K562 (cell line): Measurements from ENCODE around the gene PDZRN3. TPM values are rescaled to one million over a fixed set of nuclear protein-coding genes. Genes with fewer than 3 reads are reported as not detected.

Source experiments
- ATAC-seq: fragments of 200-7000 bp; cut with Tn5 transposase; 3 replicates; pipeline ENCODE4 v1.9.1; 2020; ENCODE audit warnings: moderate library complexity
- BruUV-seq: library from RNA; stranded (reverse); fragments of 400-500 nt; replicated peaks from 2 replicates; lab custom pipeline; 2021; lab: Mats Ljungman, UMichigan
- CTCF ChIA-PET: fragments of 300-600 bp; formaldehyde crosslinking; extraction: SDS; loops from one replicate; lab custom pipeline; 2021; ENCODE audit warnings: low intra/inter-chr PET ratio; lab: Yijun Ruan, JAX
- POLR2A ChIA-PET: fragments of 300-600, 350-650 bp; sonication (Branson Sonifier 250); formaldehyde crosslinking; extraction: SDS; loops from one replicate; lab custom pipeline; 2021; ENCODE audit warnings: antibody characterized with exemption, inconsistent platforms; lab: Yijun Ruan, JAX
- DNase-seq, 4 experiments: peaks; one replicate each; pipeline versions ENCODE4 v3.0.0 to v3.0.0-alpha.2; 2011 to 2018; ENCODE audit warnings: low spot score in 3 of 4, mixed read lengths in 3 of 4; ENCODE audit errors: extremely low read depth in 1 of 4
- FAIRE-seq: peaks from 2 replicates; lab custom pipeline; 2011; peaks lifted over from hg19 to GRCh38; lab: Jason Lieb, UNC
- H2AFZ ChIP-seq: 2 replicates; pipeline ENCODE4 v1.6.0; 2011; ENCODE audit warnings: low read depth, low read length, control low read depth, inconsistent platforms
- H3K27ac ChIP-seq: fragments of 200-600 bp; 3 replicates; pipeline ENCODE4 v1.8.0; 2011; ENCODE audit warnings: low read depth, mild to moderate bottlenecking, control low read depth, inconsistent platforms, low read length, moderate library complexity, mixed read lengths; ENCODE audit errors: extremely low read depth
- H3K27me3 ChIP-seq, 2 experiments: fragments of 300-600 bp in 1 of 2; 2 replicates in 1 of 2; 3 replicates in 1 of 2; pipeline versions ENCODE4 v1.6.0 to v1.8.0; 2011; ENCODE audit warnings: inconsistent platforms in 2 of 2, low read length in 2 of 2, mild to moderate bottlenecking in 1 of 2, mixed read lengths in 1 of 2, moderate library complexity in 1 of 2; ENCODE audit not compliant: control insufficient read depth in 2 of 2, insufficient read depth in 2 of 2
- H3K36me3 ChIP-seq: fragments of 300-600 bp; 3 replicates; pipeline ENCODE4 v1.8.0; 2011; ENCODE audit warnings: mild to moderate bottlenecking, low read length, inconsistent platforms; ENCODE audit not compliant: control insufficient read depth, insufficient read depth
- H3K4me1 ChIP-seq, 2 experiments: fragments of 200-600 bp in 1 of 2; replicated peaks in 1 of 2; 2 replicates in 1 of 2; 3 replicates in 1 of 2; pipeline versions ENCODE4 v1.5.1 to v1.8.0; 2011; ENCODE audit warnings: inconsistent platforms in 2 of 2, low read length in 2 of 2, mild to moderate bottlenecking in 1 of 2, mixed read lengths in 1 of 2, moderate library complexity in 1 of 2; ENCODE audit not compliant: control insufficient read depth in 2 of 2, insufficient read depth in 2 of 2
- H3K4me2 ChIP-seq: 2 replicates; pipeline ENCODE4 v1.6.1; 2011; ENCODE audit warnings: low read length, control low read depth, inconsistent platforms, mixed read lengths; ENCODE audit not compliant: insufficient read depth
- H3K4me3 ChIP-seq: fragments of 200-600 bp; sonication (generic), shearing (Covaris generic); 2 replicates; pipeline ENCODE4 v1.5.1; 2016; ENCODE audit warnings: control low read depth, inconsistent platforms
- H3K79me2 ChIP-seq: fragments of 200-600 bp; 3 replicates; pipeline ENCODE4 v1.8.0; 2011; ENCODE audit warnings: low read length, inconsistent platforms; ENCODE audit not compliant: control insufficient read depth, insufficient read depth
- H3K9ac ChIP-seq, 2 experiments: 2 replicates each; pipeline versions ENCODE4 v1.6.0 to v1.6.1; 2011; ENCODE audit warnings: low read depth in 2 of 2, low read length in 2 of 2, control low read depth in 1 of 2, inconsistent platforms in 1 of 2, mild to moderate bottlenecking in 1 of 2, mixed read lengths in 1 of 2; ENCODE audit not compliant: insufficient read depth in 1 of 2
- H3K9me1 ChIP-seq: one replicate; pipeline ENCODE4 v1.6.0; 2011; ENCODE audit warnings: inconsistent platforms, mild to moderate bottlenecking, low read length, moderate library complexity; ENCODE audit not compliant: control insufficient read depth, insufficient read depth
- H3K9me3 ChIP-seq: replicated peaks from 2 replicates; pipeline ENCODE4 v1.5.1; 2011; ENCODE audit warnings: low read depth, low read length, inconsistent platforms; ENCODE audit not compliant: control insufficient read depth, insufficient read depth
- H4K20me1 ChIP-seq: replicated peaks from 2 replicates; pipeline ENCODE4 v1.6.1; 2011; ENCODE audit warnings: low read length, inconsistent platforms, mixed read lengths; ENCODE audit not compliant: control insufficient read depth, insufficient read depth
- CBX1 ChIP-seq: sonication (generic); IDR thresholded peaks from 2 replicates; pipeline ENCODE4 v1.6.1; 2016; ENCODE audit warnings: antibody characterized with exemption, low read depth, mild to moderate bottlenecking
- CREBBP ChIP-seq: IDR thresholded peaks from one replicate; pipeline ENCODE4 v1.6.1; 2012; ENCODE audit warnings: low read depth, mild to moderate bottlenecking, control low read depth, inconsistent platforms, low read length
- IRF2 ChIP-seq: sonication (generic); formaldehyde crosslinking; IDR thresholded peaks from 2 replicates; pipeline ENCODE4 v1.8.1; 2022; ENCODE audit warnings: mild to moderate bottlenecking, missing genetic modification reagents
- NCOA4 ChIP-seq: fragments of 450-650 bp; IDR thresholded peaks from 2 replicates; pipeline ENCODE4 v1.6.1; 2018; ENCODE audit warnings: mild to moderate bottlenecking; ENCODE audit not compliant: partially characterized antibody
- PHB ChIP-seq: fragments of 250-450 bp; sonication (Bioruptor Pico); IDR thresholded peaks from 2 replicates; pipeline ENCODE4 v1.5.0; 2021
- RBM14 ChIP-seq: fragments of 200-400 bp; formaldehyde crosslinking; IDR thresholded peaks from 2 replicates; pipeline ENCODE4 v1.6.1; 2018; ENCODE audit warnings: low read depth, mild to moderate bottlenecking, low read length, moderate library complexity, borderline replicate concordance; ENCODE audit not compliant: insufficient read depth
- RFX5 ChIP-seq: IDR thresholded peaks from 2 replicates; pipeline ENCODE4 v1.6.1; 2011; ENCODE audit warnings: low read depth, mild to moderate bottlenecking, improper control_type of control experiment, low read length
- ZBTB43 ChIP-seq: sonication (generic); formaldehyde crosslinking; IDR thresholded peaks from 2 replicates; pipeline ENCODE4 v1.8.0; 2023; ENCODE audit warnings: mild to moderate bottlenecking, missing genetic modification reagents
- ZNF584 ChIP-seq: fragments of 200-800 bp; sonication (Bioruptor generic); IDR thresholded peaks from 2 replicates; pipeline ENCODE4 v1.6.1; 2016; ENCODE audit warnings: low read depth, mild to moderate bottlenecking, missing genetic modification characterization, missing compliant biosample characterization
- WGBS: fragments of 100-300 bp; shearing (Covaris generic); methylation state at CpG from one replicate; pipeline ENCODE4 v1.1.6; 2016; ENCODE audit warnings: low coverage, mixed read lengths; ENCODE audit not compliant: insufficient coverage; ENCODE audit errors: missing lambda C conversion rate; 5-methylcytosine and 5-hydroxymethylcytosine counted together
- in situ Hi-C: fragments of 300-500 bp; cut with MboI; formaldehyde crosslinking; loops from 4 replicates; pipeline ENCODE4 v1.15.0; 2018; ENCODE audit warnings: inconsistent platforms, mixed read lengths
- intact Hi-C: fragments of 100-400 bp; cut with micrococcal nuclease; formaldehyde crosslinking; loops from 2 replicates; pipeline ENCODE4 v1.14.2; 2022
- polyA plus RNA-seq, 8 experiments: library from polyadenylated mRNA; depleted of rRNA in 4 of 8; stranded (reverse) in 5 of 8; unstranded in 3 of 8; fragments of >200 nt; fragmentation: Nextera tagmentation in 2 of 8; fragmentation: Illumina TruSeq in 1 of 8; extraction: Ambion mirVana in 2 of 8; extraction: Trizol in 1 of 8; gene quantifications; 2 replicates each; pipeline versions ENCODE4 v1.2.1 to v1.2.3, GENCODE V29; 2011 to 2014; ENCODE audit warnings: inconsistent platforms in 1 of 8, missing spikeins in 1 of 8
- total RNA-seq, 7 experiments: library from RNA; depleted of rRNA in 6 of 7; stranded (reverse); fragments of >200 nt in 6 of 7; fragmentation: Illumina TruSeq in 2 of 7; extraction: Trizol in 2 of 7; gene quantifications; 2 replicates each; pipeline versions ENCODE4 v1.2.1 to v1.2.3, GENCODE V29; 2011 to 2021; ENCODE audit warnings: low replicate concordance in 1 of 7
- TF ChIP-seq, protein P1 (sequence below), 2 experiments: IDR thresholded peaks; 2 replicates each; pipeline ENCODE4 v1.6.1; 2011; ENCODE audit warnings: borderline replicate concordance in 1 of 2, control low read depth in 1 of 2, low read depth in 1 of 2, low read length in 1 of 2, mild to moderate bottlenecking in 1 of 2, mixed read lengths in 1 of 2, moderate library complexity in 1 of 2; ENCODE audit not compliant: insufficient read depth in 1 of 2, insufficient read length in 1 of 2, poor library complexity in 1 of 2, severe bottlenecking in 1 of 2; ENCODE audit errors: extremely low read depth in 1 of 2

The PDZRN3 gene
- total and polyA plus RNA-seq, 9 of the 15 experiments (the other 6 are each of a cell fraction or from before 2014, with no cell fraction given), result 0.16 TPM; not detected in 8

GRCh38 chr3:73542136-73542535 lies 82.6 kb downstream of the PDZRN3 start:
- H2AFZ ChIP-seq, result no peak overlapping the region
- no peak overlapping the region for H3K4me3 ChIP-seq
- no peak overlapping the region for H3K9ac ChIP-seq
- no peaks in the 10 kb centered on the region for H4K20me1 ChIP-seq
- no peak overlapping the region for H3K4me2 ChIP-seq
- ATAC-seq (no peak), FAIRE-seq (no peak), DNase-seq (no peak)
- ChIA-PET CTCF (no interaction called here), POLR2A (no interaction called here)
- no peaks in the 10 kb centered on the region for H3K9me3 ChIP-seq
- H3K27ac ChIP-seq, result no peak overlapping the region
- BruUV-seq, result no TSS peak
- WGBS, result 3% methylated on average over 3 of the region's 3 CpGs
- no peaks in the 10 kb centered on the region for H3K27me3 ChIP-seq
- no peak for TF ChIP-seq PHB (CRISPR knock-in tag)
- no peak for TF ChIP-seq CBX1
- no peak for TF ChIP-seq RBM14
- TF ChIP-seq IRF2, result no peak
- TF ChIP-seq ZNF584, result no peak
- TF ChIP-seq RFX5, result no peak
- TF ChIP-seq ZBTB43 (CRISPR knock-in tag), result no peak
- TF ChIP-seq CREBBP, result no peak
- TF ChIP-seq NCOA4, result no peak
- TF ChIP-seq, protein P1, sequence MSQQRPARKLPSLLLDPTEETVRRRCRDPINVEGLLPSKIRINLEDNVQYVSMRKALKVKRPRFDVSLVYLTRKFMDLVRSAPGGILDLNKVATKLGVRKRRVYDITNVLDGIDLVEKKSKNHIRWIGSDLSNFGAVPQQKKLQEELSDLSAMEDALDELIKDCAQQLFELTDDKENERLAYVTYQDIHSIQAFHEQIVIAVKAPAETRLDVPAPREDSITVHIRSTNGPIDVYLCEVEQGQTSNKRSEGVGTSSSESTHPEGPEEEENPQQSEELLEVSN (IDR thresholded peaks at IDR 0.05; ENCODE audit: borderline replicate concordance in 1 of 2, extremely low read depth in 1 of 2, insufficient read depth in 1 of 2, insufficient read length in 1 of 2, low read depth in 1 of 2, low read length in 1 of 2, poor library complexity in 1 of 2, severe bottlenecking in 1 of 2), result no peak
- no peaks in the 10 kb centered on the region for H3K9me1 ChIP-seq
- in situ Hi-C loops, result no loop called here
- no peaks in the 10 kb centered on the region for H3K4me1 ChIP-seq
- H3K79me2 ChIP-seq, result no peaks in the 10 kb centered on the region
- intact Hi-C loops, result no loop called here
- H3K36me3 ChIP-seq, result no peaks in the 10 kb centered on the region
